T-helper 1 cell treated with Interleukin-12 subunit alpha and Interleukin-12 subunit beta and Interleukin-4 antibody, amounts not matched to agents 30 μg/mL and 1 μg/mL, for 36 hours (primary cell): Measurements from ENCODE around the gene P3R3URF.

Experiments used
- H3K27ac Mint-ChIP-seq: one replicate; pipeline ENCODE4 v1.8.0; 2021; ENCODE audit warnings: mild to moderate bottlenecking, mixed read lengths
- H3K27me3 Mint-ChIP-seq: one replicate; pipeline ENCODE4 v1.8.0; 2021; ENCODE audit warnings: low read depth, mixed read lengths
- H3K36me3 Mint-ChIP-seq: one replicate; pipeline ENCODE4 v1.8.0; 2021; ENCODE audit warnings: low read depth, mixed read lengths
- H3K4me1 Mint-ChIP-seq: one replicate; pipeline ENCODE4 v1.8.0; 2021; ENCODE audit warnings: low read depth, mixed read lengths
- H3K4me3 Mint-ChIP-seq: one replicate; pipeline ENCODE4 v1.8.0; 2021; ENCODE audit warnings: mild to moderate bottlenecking, moderate library complexity, mixed read lengths
- H3K9me3 Mint-ChIP-seq: one replicate; pipeline ENCODE4 v1.8.0; 2021; ENCODE audit warnings: mixed read lengths

Gene P3R3URF

DNA sequence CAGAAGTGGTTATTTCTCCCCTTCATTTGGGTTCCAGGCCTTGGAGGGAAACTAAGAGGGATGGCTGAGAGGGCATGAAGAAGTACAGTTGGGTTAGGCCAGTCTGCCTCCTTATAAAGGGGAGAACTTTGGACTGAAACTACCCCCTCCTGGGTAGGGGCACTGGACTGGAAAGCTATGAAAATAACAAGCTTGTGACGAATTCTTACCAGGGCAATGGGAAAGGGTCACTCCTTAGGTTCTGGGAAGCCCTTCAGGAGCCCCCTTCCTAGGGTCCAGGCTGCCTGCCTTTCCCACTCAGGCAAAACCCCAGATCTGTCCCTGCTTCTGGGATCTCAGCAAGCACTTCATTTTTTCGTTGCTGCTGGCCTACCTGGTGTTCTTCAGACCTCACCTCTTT lies 9.8 kb upstream of the P3R3URF start:
- H3K27me3 Mint-ChIP-seq: no peaks in the 10 kb centered on the region
- peaks cover 13% of the 10 kb centered on the region for H3K4me1 Mint-ChIP-seq
- no peak overlapping the region for H3K27ac Mint-ChIP-seq
- peaks cover 6% of the 10 kb centered on the region for H3K36me3 Mint-ChIP-seq
- no peaks in the 10 kb centered on the region for H3K9me3 Mint-ChIP-seq
- no peak overlapping the region for H3K4me3 Mint-ChIP-seq

DNA sequence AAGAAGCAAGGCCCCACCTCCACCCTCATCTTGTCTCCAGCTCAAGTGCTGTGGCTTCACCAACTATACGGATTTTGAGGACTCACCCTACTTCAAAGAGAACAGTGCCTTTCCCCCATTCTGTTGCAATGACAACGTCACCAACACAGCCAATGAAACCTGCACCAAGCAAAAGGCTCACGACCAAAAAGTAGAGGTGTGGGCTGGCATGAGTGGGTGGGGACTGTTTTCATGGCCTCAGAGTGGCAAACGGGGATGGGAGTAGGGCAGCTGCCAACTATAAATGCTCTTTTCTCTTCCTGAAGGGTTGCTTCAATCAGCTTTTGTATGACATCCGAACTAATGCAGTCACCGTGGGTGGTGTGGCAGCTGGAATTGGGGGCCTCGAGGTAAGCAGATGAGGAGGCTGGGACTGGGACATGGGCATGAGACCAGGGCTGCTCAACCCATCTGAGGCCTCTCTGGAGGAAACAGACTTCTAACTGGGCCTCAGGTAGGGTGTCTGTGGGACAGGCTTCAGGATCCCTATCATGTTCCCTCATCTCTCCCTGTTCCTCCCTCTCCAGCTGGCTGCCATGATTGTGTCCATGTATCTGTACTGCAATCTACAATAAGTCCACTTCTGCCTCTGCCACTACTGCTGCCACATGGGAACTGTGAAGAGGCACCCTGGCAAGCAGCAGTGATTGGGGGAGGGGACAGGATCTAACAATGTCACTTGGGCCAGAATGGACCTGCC lies 8.8 kb upstream of the P3R3URF start:
- peaks cover 13% of the 10 kb centered on the region for H3K4me1 Mint-ChIP-seq
- H3K9me3 Mint-ChIP-seq: no peaks in the 10 kb centered on the region
- no peak overlapping the region for H3K4me3 Mint-ChIP-seq
- H3K27me3 Mint-ChIP-seq: no peaks in the 10 kb centered on the region
- H3K27ac Mint-ChIP-seq: peak overlapping the region; percentile 26
- peaks cover 6% of the 10 kb centered on the region for H3K36me3 Mint-ChIP-seq

DNA sequence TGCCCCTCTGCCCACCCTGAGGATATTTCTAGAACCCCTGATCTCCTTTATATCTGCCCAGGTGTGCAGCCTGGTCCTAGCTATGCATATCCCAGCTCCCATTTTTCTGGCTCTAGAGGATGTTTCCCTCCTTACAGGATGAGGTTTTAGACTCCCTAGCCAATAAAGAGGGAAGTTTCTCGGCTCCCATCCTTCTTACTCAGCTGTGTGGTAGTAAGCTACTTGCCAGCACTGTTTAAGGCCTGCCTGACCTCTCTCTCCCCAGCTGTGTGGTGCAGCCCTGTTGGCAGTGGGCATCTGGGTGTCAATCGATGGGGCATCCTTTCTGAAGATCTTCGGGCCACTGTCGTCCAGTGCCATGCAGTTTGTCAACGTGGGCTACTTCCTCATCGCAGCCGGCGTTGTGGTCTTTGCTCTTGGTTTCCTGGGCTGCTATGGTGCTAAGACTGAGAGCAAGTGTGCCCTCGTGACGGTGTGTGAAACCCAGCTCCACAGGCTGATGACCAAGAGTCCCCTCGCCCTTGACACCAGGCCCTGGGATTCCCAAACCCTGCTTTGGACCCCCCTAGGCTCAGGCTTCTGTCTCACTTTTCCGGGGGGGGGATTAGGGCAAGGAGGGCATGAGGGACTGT lies 7.8 kb upstream of the P3R3URF start:
- Mint-ChIP-seq H3K4me3 (no peak overlapping the region), H3K4me1 (peaks cover 13% of the 10 kb centered on the region), H3K27me3 (no peaks in the 10 kb centered on the region), H3K36me3 (peaks cover 3% of the 10 kb centered on the region), H3K9me3 (no peaks in the 10 kb centered on the region), H3K27ac (no peak overlapping the region)

DNA sequence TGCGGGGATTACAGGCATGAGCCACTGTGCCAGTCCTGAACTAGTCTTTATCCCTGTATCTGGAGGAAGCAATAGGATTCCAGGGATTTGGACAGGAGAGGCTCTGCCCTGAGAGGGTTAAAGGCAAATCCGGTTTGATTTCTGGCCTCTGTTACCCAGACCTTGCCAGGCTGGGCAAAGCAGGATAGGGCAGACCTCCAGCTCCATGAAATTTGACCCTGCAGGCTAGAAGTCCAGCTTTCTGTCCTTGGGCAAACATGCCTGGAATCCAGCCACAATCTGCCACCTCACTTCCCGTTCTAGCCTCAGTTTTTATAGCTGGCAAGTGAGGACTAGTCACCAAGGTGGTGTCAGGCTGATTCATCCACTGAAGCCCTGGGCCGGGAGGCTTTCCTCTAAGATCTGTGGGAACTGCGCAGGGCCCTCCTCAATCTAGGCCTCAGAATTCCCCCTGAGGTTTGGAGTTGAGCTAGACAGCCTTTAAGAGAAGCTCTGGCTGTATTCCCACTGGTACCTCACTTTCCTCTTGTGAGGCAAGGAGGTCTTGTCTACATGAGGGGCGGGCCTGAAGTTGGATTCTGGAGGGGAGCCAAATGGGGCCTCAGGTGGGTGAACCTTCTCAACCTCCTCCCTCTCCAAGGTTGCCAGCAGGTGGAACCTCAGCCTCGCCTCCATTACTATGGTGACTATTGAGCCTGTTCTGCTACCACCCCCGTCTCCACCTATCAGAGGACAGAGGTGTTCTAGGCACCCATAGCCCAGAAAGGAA lies 7.0 kb upstream of the P3R3URF start:
- no peak overlapping the region for H3K4me3 Mint-ChIP-seq

DNA sequence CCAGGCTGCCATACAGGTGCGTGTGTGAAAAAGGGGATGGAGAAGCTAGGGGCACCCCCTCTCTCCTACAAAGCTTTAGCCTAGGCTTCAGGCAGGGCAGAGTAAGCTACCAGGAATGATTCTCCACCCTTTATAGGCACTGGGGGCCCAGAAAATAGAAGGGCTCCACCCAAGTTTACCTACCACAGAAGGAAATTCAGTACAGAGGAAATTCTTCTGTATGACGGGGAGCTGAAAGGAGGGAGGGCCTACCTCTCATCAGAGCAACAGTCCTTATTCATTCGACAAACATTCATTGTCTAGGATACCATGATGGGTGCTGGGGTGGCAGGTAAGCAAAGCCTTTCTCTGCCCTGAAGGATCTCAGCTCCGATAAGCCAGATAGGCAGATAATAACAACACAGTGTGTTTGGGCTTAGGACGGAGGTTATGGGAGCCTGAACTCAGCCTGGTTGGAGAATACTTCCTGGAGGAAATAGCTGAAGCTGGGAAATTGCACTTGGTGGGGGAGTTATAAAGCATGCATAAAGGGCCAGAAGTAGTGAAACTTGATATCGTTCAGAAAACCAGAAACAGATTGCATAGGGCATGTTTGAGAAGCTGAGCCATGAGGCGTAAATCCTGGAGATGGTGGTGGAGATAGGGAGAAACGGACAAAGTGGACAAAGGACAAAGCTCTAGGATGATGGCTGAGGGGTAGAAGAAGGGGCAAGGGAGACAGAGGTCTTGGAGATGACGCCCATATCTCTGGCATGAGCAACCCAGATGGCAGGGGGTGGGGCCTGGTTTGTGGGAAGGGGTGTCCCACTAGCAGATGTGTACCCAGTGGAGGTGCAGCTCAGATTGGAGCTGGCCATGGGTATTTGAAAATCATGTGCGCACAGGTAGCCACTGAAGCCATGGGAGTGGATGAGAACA lies 5.3 kb upstream of the P3R3URF start:
- H3K36me3 Mint-ChIP-seq: no peaks in the 10 kb centered on the region
- H3K4me1 Mint-ChIP-seq: peaks cover 10% of the 10 kb centered on the region
- H3K27ac Mint-ChIP-seq: no peak overlapping the region
- H3K4me3 Mint-ChIP-seq: no peak overlapping the region
- no peaks in the 10 kb centered on the region for H3K27me3 Mint-ChIP-seq
- no peaks in the 10 kb centered on the region for H3K9me3 Mint-ChIP-seq

More for the DNA sequence above, 7.0 kb upstream of the P3R3URF start:
- H3K27ac Mint-ChIP-seq: no peak overlapping the region
- peaks cover 12% of the 10 kb centered on the region for H3K4me1 Mint-ChIP-seq
- no peaks in the 10 kb centered on the region for H3K27me3 Mint-ChIP-seq
- H3K9me3 Mint-ChIP-seq: no peaks in the 10 kb centered on the region
- H3K36me3 Mint-ChIP-seq: peaks cover 3% of the 10 kb centered on the region

DNA sequence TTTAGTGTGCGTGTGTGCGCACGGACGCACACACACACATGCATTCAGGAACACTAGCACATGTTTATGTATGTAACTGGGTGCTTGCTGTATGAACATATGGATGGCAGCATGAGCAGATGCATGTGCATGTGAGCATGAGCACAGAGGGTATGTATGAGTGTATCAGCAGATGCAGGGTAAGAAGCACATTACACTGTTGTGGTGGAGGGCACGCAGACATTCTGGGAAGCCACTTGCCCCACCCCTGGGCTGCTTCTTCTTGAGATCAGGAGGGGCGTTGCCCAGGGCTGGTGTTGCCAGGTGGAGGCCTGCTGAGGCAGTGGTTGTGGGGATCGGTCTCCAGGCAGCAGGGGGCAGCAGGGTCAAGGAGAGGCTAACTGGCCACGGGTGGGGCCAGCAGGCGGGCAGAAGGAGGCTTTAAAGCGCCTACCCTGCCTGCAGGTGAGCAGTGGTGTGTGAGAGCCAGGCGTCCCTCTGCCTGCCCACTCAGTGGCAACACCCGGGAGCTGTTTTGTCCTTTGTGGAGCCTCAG lies 3.9 kb upstream of the P3R3URF start:
- peaks cover 9% of the 10 kb centered on the region for H3K4me1 Mint-ChIP-seq
- H3K36me3 Mint-ChIP-seq: no peaks in the 10 kb centered on the region
- no peak overlapping the region for H3K27ac Mint-ChIP-seq
- no peaks in the 10 kb centered on the region for H3K9me3 Mint-ChIP-seq
- H3K27me3 Mint-ChIP-seq: no peaks in the 10 kb centered on the region
- H3K4me3 Mint-ChIP-seq: no peak overlapping the region

DNA sequence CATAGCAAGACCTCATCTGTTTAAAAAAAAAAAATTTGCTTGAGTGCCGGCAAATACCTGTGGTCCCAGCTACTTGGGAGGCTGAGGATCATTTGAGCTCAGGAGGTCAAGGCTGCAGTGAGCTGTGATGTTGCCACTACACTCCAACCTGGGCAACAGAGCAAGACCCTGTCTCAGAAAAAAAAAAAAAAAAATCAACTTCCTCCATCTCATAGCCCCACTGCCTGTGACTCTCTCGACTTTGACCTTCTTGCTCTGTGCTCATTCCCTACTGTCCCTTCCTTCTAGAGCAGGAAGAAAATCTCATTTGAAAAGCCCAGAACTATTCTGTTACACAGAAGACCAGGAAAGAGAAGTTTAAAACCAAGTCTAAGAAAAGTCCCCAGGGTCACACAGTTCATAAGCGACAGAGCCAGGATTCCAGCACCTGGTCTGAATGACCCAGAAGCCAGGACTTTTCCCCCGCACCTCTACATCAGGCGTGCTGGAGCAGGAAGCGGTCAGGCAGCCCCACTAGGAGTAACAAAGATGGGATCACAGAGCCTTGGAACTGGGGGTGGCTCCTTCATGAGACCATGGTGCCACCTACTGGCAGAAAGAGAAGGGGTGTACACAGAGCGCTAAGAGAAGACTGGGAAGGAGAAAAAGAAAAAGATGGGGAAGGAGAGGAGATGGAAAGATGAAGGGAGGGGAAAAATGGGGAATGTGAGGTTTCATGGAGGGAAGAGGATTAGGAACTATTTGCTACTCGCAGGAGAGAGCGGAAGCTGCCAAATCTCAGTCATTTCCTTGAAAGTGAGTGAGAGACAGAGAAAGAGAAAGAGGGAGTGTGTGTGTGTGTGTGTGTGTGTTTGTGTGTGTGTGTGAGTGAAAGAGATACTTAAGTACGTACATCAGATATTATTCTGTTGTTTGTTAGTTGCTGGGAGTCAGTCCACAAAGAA lies 3.1 kb upstream of the P3R3URF start:
- Mint-ChIP-seq H3K9me3 (no peaks in the 10 kb centered on the region), H3K27ac (no peak overlapping the region), H3K4me1 (peaks cover 5% of the 10 kb centered on the region), H3K27me3 (no peaks in the 10 kb centered on the region), H3K4me3 (no peak overlapping the region), H3K36me3 (no peaks in the 10 kb centered on the region)

DNA sequence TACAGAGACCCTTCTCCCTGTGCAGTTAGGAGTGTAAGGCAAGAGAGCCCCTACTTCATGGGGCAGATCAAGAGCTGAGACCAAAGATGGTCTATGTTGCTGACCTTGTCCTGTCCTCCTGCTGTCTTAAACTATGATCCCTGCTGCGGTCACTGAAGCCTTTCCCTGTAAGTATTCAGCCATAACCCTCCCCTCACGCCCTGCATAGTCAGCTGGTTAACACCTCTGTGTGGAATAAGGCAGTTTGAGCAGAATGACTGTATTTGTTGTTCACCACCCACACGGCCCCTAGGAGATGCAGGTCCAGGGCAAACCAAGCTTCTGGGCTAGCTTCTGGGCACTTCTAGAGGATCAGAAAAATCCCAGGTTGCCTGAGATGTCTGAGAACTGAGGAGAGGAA lies 1.0 kb downstream of the P3R3URF start:
- Mint-ChIP-seq H3K4me3 (no peak overlapping the region), H3K4me1 (no peaks in the 10 kb centered on the region), H3K36me3 (no peaks in the 10 kb centered on the region), H3K27me3 (peaks cover 6% of the 10 kb centered on the region), H3K9me3 (no peaks in the 10 kb centered on the region), H3K27ac (no peak overlapping the region)

DNA sequence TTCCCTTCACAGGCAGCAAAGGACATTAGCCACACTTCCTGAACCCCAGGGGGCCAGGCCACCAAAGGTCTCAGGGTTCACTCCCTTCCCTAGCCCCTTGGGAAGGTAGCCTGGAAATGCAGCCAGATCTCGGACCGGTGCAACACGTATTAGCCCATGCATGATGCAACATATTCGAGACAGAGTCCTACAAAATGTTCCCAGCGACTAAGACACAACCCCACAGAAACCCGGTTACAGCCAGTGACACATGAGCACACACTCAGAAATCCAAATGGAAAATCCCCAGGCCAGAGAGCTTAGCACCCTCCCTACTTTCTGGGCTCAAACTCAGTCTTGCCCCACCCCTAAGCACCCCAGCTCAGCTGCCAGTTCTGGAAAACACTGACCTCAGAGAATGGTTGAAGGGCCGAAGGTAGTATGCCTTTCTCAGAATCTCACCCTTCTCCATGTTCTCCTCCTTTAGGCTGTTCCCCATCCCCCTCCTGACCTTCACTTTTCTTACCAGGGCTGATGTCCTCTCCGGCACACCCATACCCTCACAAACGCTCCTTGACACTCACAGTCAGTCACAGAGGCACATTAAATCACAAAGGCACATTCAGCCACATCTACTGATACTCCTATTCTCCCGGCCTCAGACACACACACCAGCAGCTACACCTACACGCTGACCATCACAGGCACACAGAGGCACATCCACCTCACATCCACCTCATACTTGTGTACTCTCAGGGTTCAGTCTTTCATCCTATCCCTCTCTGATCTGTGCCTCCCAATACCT lies 1.6 kb downstream of the P3R3URF start, which contains the start of gene TSPAN1:
TSS of gene TSPAN1 (plus strand) at position 640 of the 784 bp plus-strand sequence. CDS start 6,021 bp downstream, outside the sequence.
- Mint-ChIP-seq H3K4me3 (no peak within 1 kb of the TSS), H3K27me3 (peaks cover 6% of the 10 kb centered on the region), H3K4me1 (no peaks in the 10 kb centered on the region), H3K36me3 (no peaks in the 10 kb centered on the region), H3K27ac (no peak within 1 kb of the TSS), H3K9me3 (no peaks in the 10 kb centered on the region)

DNA sequence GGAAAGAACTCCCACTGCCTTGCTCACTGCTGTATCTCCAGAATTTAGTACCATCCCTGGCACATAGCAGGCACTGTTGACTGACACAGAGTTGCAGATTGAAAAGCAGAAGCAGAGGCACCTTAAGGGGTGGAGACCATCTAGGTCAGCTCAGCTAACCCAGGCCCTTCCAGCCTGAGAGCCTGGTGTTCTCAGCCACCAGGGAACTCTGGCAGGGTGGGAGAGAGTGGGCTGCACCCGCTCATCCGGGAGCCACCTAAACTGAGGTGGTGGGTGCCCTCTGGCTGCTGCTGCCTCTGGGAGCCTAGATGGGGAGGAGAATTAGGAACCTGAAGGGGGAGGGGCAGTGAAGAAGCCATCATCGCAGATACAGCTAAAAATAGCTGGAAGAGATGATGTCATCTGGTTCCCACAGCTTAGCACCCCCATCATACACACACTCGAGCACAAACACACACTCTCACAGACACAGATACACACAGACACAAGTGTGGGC lies 2.9 kb downstream of the P3R3URF start:
- no peaks in the 10 kb centered on the region for H3K36me3 Mint-ChIP-seq
- peaks cover 15% of the 10 kb centered on the region for H3K27me3 Mint-ChIP-seq
- no peak overlapping the region for H3K27ac Mint-ChIP-seq
- H3K4me3 Mint-ChIP-seq: no peak overlapping the region
- no peaks in the 10 kb centered on the region for H3K4me1 Mint-ChIP-seq
- no peaks in the 10 kb centered on the region for H3K9me3 Mint-ChIP-seq

DNA sequence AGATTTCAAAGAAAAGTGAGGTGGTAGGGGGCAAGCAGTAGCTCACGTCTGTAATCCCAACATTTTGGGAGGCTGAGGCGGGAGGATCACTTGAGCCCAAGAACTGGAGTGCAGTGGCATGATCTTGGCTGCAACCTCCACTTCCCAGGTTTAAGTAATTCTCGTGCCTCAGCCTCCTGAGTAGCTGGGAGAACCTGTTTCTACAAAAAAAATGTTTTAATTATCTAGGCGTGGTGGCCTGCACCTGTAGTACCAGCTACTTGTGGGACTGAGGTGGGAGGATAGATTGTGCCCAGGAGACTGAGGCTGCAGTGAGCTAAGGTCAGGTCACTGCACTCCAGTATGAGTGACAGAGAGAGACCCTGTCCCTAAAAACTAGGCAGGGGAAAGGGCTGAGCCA lies 4.0 kb downstream of the P3R3URF start:
- Mint-ChIP-seq H3K36me3 (no peaks in the 10 kb centered on the region), H3K27me3 (peaks cover 23% of the 10 kb centered on the region), H3K4me1 (peaks cover 4% of the 10 kb centered on the region), H3K4me3 (no peak overlapping the region), H3K27ac (no peak overlapping the region), H3K9me3 (no peaks in the 10 kb centered on the region)

DNA sequence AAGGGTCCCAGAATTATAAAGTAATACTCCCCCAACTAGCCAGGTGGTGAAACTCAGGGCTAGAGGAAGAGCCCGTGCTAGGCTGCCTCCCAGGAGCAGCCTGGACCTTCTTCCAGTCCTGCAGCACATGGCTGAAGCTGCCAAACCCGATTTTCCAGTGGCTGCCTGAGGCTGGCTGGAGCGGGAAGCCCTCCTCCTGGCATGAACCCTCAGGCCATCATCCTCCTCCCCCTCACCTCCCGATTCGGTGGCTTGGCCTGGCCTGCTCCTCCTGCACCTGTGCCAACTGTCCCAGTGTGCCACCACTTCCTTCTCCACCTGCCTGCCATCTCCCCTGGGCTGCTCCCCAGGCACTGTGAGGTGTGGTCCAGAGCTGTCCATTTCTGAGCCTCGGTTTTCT lies 4.4 kb downstream of the P3R3URF start:
- peaks cover 6% of the 10 kb centered on the region for H3K4me1 Mint-ChIP-seq

More for the DNA sequence above, 4.4 kb downstream of the P3R3URF start:
- Mint-ChIP-seq H3K9me3 (no peaks in the 10 kb centered on the region), H3K27me3 (peaks cover 23% of the 10 kb centered on the region), H3K27ac (no peak overlapping the region), H3K36me3 (no peaks in the 10 kb centered on the region), H3K4me3 (no peak overlapping the region)
